Ascending aorta (tissue), 2 donors: ENCODE results near the gene ANKRD10. TPM values are rescaled to one million over a fixed set of nuclear protein-coding genes. Genes with fewer than 3 reads are reported as not detected.

Experiments
- DNase-seq, 2 donors: peaks; one replicate each; pipeline ENCODE4 v3.0.0-alpha.2; 2019; ENCODE audit warnings: low spot score in 2 of 2
- H3K27ac ChIP-seq, 2 donors: fragments of 200-600 bp; sonication (generic); one replicate each; pipeline ENCODE4 v1.5.1; 2016 to 2017; ENCODE audit warnings: mild to moderate bottlenecking in 1 of 2
- H3K27me3 ChIP-seq: fragments of 200-600 bp; sonication (generic); one replicate; pipeline ENCODE4 v1.5.1; 2017
- H3K36me3 ChIP-seq, 2 donors: fragments of 200-600 bp; sonication (generic); one replicate each; pipeline ENCODE4 v1.5.1; 2016
- H3K4me1 ChIP-seq, 2 donors: fragments of 200-600 bp; sonication (generic); one replicate each; pipeline ENCODE4 v1.5.1; 2016 to 2017; ENCODE audit warnings: mild to moderate bottlenecking in 1 of 2
- H3K4me3 ChIP-seq, 2 donors: fragments of 200-600 bp; sonication (generic); one replicate each; pipeline ENCODE4 v1.5.1; 2016 to 2017; ENCODE audit warnings: mild to moderate bottlenecking in 1 of 2
- H3K9me3 ChIP-seq, 2 donors: fragments of 200-600 bp; sonication (generic); one replicate each; pipeline ENCODE4 v1.5.1; 2016
- intact Hi-C: fragments of 100-400 bp; cut with DNase I; formaldehyde crosslinking; loops from one replicate; pipeline ENCODE4 v1.15.1; 2023
- total RNA-seq: library from RNA; depleted of rRNA; stranded (reverse); fragments of >200 nt; gene quantifications from one replicate; pipeline ENCODE4 v1.1.0, GENCODE V29; 2016
- TF ChIP-seq, protein P1 (sequence below), 3 experiments: fragments of 200-600 bp in 2 of 3; fragments of 450-650 bp in 1 of 3; sonication (generic) in 2 of 3; IDR thresholded peaks; one replicate each; pipeline ENCODE4 v1.5.1; 2016 to 2019; ENCODE audit warnings: antibody characterized with exemption in 3 of 3, mild to moderate bottlenecking in 1 of 3, moderate library complexity in 1 of 3

Gene ANKRD10
- total RNA-seq, 1 donor from 2014 or later: 100 TPM

DNA sequence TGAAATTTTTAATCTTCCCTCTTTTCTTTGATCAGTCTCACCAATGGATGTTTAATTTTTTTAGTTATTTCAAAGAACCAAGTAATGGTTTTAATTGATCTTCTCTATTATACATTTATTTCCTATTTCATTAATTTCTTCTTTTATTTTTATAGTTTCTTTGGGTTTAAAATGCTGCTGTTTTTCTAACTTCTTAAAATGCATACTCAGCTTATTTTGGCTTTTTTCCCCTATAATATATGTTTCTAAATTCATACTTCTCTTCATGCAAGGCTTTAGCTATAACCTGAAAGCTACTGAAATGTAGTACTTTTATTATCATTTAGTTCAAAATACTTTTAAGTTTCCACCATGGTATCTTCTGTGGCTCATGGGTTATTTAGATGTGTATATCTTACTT lies 53.9 kb downstream of the ANKRD10 start:
- intact Hi-C loops: no loop called here
- no peaks in the 10 kb centered on the region for H3K36me3 ChIP-seq
- no peak for DNase-seq
- no peak overlapping the region for H3K27ac ChIP-seq
- H3K4me1 ChIP-seq: no peaks in the 10 kb centered on the region
- TF ChIP-seq, protein P1, sequence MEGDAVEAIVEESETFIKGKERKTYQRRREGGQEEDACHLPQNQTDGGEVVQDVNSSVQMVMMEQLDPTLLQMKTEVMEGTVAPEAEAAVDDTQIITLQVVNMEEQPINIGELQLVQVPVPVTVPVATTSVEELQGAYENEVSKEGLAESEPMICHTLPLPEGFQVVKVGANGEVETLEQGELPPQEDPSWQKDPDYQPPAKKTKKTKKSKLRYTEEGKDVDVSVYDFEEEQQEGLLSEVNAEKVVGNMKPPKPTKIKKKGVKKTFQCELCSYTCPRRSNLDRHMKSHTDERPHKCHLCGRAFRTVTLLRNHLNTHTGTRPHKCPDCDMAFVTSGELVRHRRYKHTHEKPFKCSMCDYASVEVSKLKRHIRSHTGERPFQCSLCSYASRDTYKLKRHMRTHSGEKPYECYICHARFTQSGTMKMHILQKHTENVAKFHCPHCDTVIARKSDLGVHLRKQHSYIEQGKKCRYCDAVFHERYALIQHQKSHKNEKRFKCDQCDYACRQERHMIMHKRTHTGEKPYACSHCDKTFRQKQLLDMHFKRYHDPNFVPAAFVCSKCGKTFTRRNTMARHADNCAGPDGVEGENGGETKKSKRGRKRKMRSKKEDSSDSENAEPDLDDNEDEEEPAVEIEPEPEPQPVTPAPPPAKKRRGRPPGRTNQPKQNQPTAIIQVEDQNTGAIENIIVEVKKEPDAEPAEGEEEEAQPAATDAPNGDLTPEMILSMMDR (IDR thresholded peaks at IDR 0.05): no peak
- no peaks in the 10 kb centered on the region for H3K27me3 ChIP-seq
- H3K4me3 ChIP-seq: no peak overlapping the region
- peaks cover 0 to 7% of the 10 kb centered on the region in 2 donors for H3K9me3 ChIP-seq

DNA sequence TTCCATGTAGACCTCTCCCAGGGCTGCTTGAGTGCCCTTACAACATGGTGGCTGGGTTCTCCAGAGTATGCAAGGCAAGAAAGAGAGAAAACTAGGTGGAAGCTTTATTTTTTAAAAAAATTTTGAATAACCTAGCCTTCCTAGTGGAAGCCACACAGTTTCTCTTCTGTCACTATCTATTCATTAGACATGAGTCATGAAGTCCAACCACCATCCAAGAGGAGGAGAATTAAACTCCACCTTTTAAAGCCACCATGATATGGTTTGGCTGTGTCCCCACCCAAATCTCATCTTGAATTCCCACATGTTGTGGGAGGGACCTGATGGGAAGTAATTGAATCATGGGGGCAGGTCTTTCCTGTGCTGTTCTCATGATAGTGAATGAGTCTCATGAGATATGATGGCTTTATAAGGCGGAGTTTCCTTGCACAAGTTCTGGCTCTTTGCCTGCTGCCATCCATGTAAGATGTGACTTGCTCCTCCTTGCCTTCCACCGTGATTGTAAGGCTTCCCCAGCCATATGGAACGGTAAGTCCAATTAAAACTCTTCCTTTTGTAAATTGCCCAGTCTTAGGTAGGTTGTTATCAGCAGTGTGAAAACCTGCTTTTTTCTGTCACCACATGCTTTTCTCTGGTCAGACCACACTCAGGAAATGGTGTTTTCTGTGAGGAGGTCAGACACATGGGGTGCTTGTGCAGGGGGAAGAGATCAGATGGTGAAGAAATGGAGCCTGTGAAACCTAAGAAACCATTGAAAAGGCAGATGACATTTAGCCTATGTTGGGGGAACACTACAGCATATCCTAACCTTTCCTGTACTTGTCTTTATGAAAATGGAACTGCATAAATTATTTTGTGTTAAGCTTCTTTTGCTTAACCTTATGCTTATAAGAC lies 57.7 kb downstream of the ANKRD10 start:
- intact Hi-C loops: no loop called here

GRCh38 chr13:110855363-110855762 lies 59.5 kb downstream of the ANKRD10 start:
- intact Hi-C loops: no loop called here
- Histone ChIP-seq H3K27me3 (no peaks in the 10 kb centered on the region), H3K4me3 (no peak overlapping the region), H3K9me3 (peaks cover 0 to 7% of the 10 kb centered on the region in 2 donors), H3K27ac (no peak overlapping the region), H3K4me1 (no peaks in the 10 kb centered on the region), H3K36me3 (no peaks in the 10 kb centered on the region)
- TF ChIP-seq, protein P1 (IDR thresholded peaks at IDR 0.05): no peak
- no peak for DNase-seq

More for the DNA sequence above, 57.7 kb downstream of the ANKRD10 start:
- DNase-seq: no peak
- H3K4me3 ChIP-seq: no peak overlapping the region
- no peaks in the 10 kb centered on the region for H3K27me3 ChIP-seq
- H3K4me1 ChIP-seq: no peaks in the 10 kb centered on the region
- TF ChIP-seq, protein P1 (IDR thresholded peaks at IDR 0.05): no peak
- no peaks in the 10 kb centered on the region for H3K36me3 ChIP-seq
- no peak overlapping the region for H3K27ac ChIP-seq
- H3K9me3 ChIP-seq: peaks cover 0 to 7% of the 10 kb centered on the region in 2 donors

DNA sequence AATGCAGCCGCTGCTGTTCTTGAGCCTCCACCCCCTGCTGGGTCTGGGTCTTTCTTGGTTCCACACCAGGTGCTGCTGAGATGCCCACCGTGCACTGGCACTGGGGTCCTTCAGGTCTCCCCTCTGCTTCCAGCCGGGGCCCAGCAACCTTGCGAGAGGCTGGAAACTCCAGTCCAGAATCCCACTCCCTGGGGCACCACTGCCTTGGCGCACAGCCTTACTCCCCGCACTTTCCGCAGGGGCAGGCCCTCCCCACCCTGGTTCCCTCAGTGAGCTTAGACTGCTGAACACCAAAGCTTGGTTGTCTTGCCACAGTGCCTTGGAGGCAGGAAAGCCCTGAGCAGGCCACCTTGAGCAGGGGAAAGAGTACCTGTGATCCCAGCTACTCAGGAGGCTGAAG lies 60.0 kb downstream of the ANKRD10 start:
- Histone ChIP-seq H3K4me3 (no peak overlapping the region), H3K4me1 (no peaks in the 10 kb centered on the region), H3K36me3 (no peaks in the 10 kb centered on the region), H3K27ac (no peak overlapping the region), H3K9me3 (peaks cover 0 to 7% of the 10 kb centered on the region in 2 donors), H3K27me3 (no peaks in the 10 kb centered on the region)
- TF ChIP-seq, protein P1 (IDR thresholded peaks at IDR 0.05): no peak
- DNase-seq: no peak
- intact Hi-C loops: no loop called here

DNA sequence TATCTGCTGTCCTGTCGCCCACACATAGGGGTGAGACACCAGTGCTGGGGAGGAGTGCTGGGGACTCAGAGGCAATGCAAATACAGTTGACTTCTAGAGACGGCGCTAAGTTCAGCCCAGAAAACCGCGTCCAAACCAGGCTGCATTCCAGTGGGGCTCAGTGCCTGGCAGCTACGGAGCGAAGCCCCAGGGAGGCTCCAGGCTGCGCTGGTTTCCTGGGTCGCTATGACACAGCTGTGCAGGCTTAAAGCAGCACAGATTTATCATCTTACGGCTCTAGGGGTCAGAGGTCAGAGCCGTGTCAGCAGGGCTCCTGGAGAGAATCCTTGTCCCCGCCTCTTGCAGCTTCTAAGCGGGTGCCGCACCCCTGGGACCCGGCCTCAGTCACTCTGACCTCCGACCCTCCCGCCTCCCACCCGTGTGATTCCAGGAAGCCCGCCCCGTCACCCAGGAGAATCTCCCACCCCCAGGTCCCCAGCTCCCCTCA lies 61.6 kb downstream of the ANKRD10 start:
- TF ChIP-seq, protein P1 (IDR thresholded peaks at IDR 0.05): no peak
- Histone ChIP-seq H3K4me1 (no peaks in the 10 kb centered on the region), H3K27me3 (no peaks in the 10 kb centered on the region), H3K36me3 (no peaks in the 10 kb centered on the region), H3K27ac (no peak overlapping the region), H3K4me3 (no peak overlapping the region), H3K9me3 (peaks cover 0 to 7% of the 10 kb centered on the region in 2 donors)
- intact Hi-C loops: no loop called here
- no peak for DNase-seq
